RWPE1 (cell line): ENCODE data around the gene LARP7.

Experiments
- CTCF ChIA-PET: fragments of 350-600 bp; sonication (Branson Sonifier 250); formaldehyde crosslinking; extraction: SDS; loops from one replicate; lab custom pipeline; 2021; lab: Yijun Ruan, JAX
- POLR2A ChIA-PET: fragments of 400-600 bp; formaldehyde crosslinking; extraction: SDS; loops from one replicate; lab custom pipeline; 2020; ENCODE audit warnings: antibody characterized with exemption; ENCODE audit not compliant: low non-redundant PET; lab: Yijun Ruan, JAX
- DNase-seq: peaks from one replicate; pipeline ENCODE4 v3.0.0; 2012; ENCODE audit warnings: low spot score
- H3K27ac ChIP-seq: fragments of 450-650 bp; 2 replicates; pipeline ENCODE4 v1.5.1; 2017
- TF ChIP-seq, protein P1 (sequence below): fragments of 450-650 bp; conservative IDR thresholded peaks from 2 replicates; pipeline ENCODE4 v1.5.1; 2017; ENCODE audit warnings: low read depth, mild to moderate bottlenecking

The LARP7 gene

DNA sequence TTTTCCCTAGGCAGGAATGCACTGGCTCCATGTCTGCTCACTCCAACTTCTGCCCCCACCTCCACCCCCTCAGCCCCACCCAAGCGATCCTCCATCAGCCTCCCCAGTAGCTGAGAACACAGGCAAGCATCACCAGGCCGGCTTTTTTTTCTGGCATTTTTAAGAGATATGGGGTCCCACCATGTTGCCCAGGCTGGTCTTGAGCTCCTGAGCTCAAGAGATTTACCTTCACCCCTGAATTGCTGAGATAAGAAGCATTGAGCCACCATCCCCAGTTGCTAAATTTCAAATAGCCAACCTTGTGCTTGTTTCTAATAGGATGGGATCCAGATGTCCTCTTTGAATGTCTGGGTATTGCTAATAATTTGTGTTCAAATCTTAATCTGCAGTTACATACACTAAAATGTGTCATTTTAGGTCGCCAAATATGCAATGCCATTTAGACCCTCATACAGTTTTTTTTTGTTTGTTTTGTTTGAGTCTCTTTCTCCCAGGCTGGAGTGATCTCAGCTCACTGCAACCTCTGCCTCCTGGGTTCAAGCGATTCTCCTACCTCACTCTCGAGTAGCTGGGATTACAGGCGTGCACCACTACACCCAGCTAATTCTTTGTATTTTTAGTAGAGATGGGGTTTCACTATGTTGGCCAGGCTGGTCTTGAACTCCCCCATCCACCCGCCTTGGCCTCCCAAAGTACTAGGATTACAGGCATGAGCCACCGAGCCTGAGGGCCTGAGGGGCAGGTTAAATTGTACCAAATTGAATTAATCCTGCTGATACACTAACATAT lies 8.8 kb downstream of the LARP7 start:
- TF ChIP-seq, protein P1, sequence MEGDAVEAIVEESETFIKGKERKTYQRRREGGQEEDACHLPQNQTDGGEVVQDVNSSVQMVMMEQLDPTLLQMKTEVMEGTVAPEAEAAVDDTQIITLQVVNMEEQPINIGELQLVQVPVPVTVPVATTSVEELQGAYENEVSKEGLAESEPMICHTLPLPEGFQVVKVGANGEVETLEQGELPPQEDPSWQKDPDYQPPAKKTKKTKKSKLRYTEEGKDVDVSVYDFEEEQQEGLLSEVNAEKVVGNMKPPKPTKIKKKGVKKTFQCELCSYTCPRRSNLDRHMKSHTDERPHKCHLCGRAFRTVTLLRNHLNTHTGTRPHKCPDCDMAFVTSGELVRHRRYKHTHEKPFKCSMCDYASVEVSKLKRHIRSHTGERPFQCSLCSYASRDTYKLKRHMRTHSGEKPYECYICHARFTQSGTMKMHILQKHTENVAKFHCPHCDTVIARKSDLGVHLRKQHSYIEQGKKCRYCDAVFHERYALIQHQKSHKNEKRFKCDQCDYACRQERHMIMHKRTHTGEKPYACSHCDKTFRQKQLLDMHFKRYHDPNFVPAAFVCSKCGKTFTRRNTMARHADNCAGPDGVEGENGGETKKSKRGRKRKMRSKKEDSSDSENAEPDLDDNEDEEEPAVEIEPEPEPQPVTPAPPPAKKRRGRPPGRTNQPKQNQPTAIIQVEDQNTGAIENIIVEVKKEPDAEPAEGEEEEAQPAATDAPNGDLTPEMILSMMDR = no peak
- H3K27ac ChIP-seq = no peak overlapping the region
- ChIA-PET POLR2A (no interaction called here), CTCF (interaction anchor here (0.8 kb wide), 1 partner anchor 8 kb away, joined by 3 read pairs; no protein-coding TSS in a partner anchor)
- DNase-seq = no peak

- CTCF ChIA-PET = interaction anchor here (0.5 to 0.8 kb wide), 2 partner anchors 9 to 77 kb away, joined by 3 read pairs; no protein-coding TSS in a partner anchor
- no peak for DNase-seq
- H3K27ac ChIP-seq = no peak overlapping the region
- POLR2A ChIA-PET = no interaction called here
- TF ChIP-seq, protein P1 = no peak
Measured at GRCh38 chr4:112646632-112647537, 9.9 kb downstream of the LARP7 start.

DNA sequence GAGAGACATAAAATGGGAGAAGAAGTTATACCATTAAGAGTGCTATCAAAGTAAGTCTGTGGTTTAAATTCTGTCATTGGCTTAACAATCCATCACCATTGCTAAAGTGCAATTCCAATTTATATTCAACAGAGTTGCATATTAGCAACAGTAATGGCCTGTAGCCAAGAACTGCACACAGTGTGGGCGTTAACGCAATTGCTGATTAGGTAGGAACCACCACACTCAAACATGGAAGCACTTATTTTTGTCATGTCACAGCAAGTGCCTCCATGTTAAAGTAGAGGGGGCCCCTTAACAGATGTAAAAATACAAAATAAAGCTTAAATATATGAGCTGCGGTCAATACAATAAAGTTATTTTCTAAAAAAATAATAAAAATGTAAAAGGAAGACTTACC lies 10.8 kb downstream of the LARP7 start:
- ChIA-PET POLR2A (no interaction called here), CTCF (interaction anchor here (0.5 kb wide), 1 partner anchor 77 kb away, joined by 3 read pairs; no protein-coding TSS in a partner anchor)
- TF ChIP-seq, protein P1 = no peak
- H3K27ac ChIP-seq = no peak overlapping the region
- no peak for DNase-seq

GRCh38 chr4:112648263-112649054 lies 11.5 kb downstream of the LARP7 start:
- H3K27ac ChIP-seq = no peak overlapping the region
- TF ChIP-seq, protein P1 = no peak
- ChIA-PET POLR2A (no interaction called here), CTCF (no interaction called here)
- no peak for DNase-seq

- ChIA-PET POLR2A (no interaction called here), CTCF (no interaction called here)
- TF ChIP-seq, protein P1 = no peak
- H3K27ac ChIP-seq = no peak overlapping the region
- DNase-seq = no peak
Measured at GRCh38 chr4:112649055-112649408, 12.1 kb downstream of the LARP7 start.

GRCh38 chr4:112650332-112650731 lies 13.4 kb downstream of the LARP7 start:
- TF ChIP-seq, protein P1 = no peak
- H3K27ac ChIP-seq = no peak overlapping the region
- DNase-seq = no peak
- ChIA-PET POLR2A (no interaction called here), CTCF (no interaction called here)
